HG03442 (cell line): ENCODE data around the gene MESP2.

Experiments
- ATAC-seq: cut with Tn5 transposase; IDR thresholded peaks from one replicate; pipeline ENCODE4 v1.9.1; 2021; ENCODE audit warnings: mild to moderate bottlenecking, moderate library complexity; ENCODE audit not compliant: unreplicated experiment

Gene MESP2

DNA sequence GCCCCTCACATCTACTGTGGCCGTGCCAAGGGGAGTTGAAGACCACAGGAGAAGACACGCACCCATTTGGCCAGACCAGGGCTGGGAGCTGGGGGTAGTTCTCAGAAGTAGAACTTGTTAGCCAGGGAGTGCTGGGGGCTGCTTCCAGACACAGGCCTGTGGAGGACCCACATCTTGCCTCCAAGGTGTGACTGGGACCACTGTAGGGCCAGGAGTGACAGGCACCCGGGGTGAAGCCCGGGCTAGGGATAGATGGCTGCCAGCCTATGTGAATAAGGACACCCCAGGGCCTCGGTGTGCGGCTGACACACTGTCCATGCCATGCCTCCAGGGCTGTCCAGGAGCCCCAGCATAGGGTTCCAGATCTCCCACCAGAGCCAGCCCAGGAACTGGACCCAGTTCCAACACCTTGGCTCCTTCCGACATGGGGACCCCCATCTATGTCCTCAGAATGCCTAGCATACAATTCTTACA is 36.8 kb downstream of the MESP2 start:
- no peak for ATAC-seq

DNA sequence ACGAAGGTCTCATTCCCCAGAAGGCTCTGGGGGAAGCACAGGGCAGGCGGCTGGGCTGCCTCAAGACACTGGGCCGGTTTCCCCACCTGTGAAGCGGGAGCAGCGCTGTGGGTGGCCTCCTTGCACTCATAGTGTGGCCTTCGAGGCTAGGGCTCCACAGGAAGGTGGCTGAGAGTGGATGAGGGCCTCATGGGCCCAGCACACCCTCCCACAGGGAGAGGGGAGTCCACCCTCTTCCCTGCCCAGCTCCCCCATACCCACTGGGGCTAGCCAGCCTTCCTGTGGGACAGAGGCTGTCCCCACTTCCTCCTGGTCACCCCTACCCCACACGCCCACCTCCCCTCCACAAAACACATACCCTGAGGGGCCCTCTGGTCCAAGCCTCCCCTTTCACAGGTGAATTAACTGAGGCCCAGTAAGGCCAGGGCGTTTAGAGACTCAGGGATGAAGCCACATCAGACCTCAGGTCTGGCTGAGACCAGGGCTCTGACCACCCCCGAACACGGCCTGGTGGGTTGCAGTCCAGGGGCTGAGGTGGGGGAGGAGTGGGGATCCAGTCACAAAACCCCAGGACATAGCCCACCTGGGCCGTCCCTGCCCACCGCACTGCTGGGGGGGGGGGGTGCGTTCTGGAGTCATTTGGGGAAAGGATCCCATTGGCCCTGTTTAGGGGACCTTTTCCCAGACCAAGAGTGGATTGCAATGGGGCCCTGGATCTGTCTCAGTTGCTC is 37.4 kb downstream of the MESP2 start:
- ATAC-seq: no peak

DNA sequence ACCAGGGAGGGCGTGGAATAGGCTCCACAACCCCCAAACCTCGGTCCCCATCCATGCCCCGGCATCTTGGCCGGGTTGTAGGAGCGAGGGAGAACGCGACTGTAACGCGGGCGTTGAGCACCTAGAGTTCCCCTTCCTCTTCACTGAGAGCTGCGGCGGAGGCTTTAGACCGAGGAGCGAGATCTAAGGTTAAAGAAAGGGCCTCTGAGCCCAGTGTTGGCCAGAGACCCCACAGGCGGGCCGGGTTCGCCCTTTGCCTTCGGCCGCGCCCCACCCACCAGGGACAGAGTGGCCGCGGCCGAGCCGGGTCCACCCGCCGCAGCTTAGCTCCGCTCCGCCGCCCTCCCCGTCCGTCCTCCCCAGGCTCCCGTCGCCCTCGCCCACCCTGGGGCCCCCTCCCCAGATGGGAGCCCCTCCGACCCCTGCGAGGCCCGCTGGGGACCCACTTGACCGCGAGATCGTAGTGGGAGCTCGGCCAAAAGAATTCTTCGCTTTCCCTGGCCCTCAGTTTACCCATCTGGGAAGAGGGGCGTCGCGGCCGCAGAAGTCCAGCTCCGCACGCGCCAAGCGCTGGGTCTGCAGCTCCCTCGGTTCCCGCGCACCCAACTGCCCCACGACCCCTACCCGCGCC is 38.1 kb downstream of the MESP2 start:
- ATAC-seq: no peak

DNA sequence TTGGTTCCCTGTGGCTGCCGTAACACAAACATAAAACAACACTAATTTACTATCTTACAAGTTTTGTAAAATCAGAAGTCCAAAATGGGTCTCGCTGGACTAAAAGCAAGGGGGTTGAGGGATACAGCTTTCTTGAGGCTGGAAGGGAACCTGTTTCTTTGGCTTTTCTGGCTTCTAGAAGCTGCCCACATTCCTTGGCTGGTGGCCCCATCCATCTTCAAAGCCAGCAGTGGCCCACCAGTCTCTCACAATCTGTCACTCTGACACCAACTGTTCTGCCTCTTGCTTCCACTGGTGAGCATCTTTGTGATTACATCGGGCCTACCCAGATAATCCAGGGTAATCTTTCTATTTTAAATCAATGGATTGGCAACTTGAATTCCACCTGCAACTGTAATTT is 39.6 kb downstream of the MESP2 start:
- ATAC-seq: no peak

DNA sequence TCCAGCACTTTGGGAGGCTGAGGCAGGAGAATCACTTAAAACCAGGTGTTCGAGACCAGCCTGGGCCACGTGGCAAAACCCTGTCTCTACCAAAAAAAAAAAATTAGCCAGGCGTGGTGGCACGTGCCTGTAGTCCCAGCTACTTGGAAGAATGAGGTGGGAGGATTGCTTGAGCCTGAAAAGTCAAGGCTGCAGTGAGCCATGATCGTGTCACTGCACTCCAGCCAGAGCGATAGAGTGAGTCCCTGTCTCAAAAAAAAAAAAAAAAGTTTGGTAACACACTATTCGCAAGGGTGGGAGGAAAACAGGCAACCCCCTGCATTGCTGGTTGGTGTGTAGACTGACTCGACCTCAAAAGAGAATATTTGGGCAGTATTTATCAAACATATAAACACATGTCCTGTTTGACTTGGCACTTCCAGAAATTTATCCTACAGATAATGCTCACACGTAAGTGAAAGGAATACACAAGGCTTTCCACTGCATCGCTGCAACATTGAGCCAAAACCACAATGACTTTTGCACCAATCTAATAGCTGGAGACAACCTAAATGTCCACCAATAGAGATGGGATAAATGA is 41.7 kb downstream of the MESP2 start:
- no peak for ATAC-seq

- no peak for ATAC-seq
Observed at GRCh38 chr15:89818287-89818686, 42.2 kb downstream of the MESP2 start.

DNA sequence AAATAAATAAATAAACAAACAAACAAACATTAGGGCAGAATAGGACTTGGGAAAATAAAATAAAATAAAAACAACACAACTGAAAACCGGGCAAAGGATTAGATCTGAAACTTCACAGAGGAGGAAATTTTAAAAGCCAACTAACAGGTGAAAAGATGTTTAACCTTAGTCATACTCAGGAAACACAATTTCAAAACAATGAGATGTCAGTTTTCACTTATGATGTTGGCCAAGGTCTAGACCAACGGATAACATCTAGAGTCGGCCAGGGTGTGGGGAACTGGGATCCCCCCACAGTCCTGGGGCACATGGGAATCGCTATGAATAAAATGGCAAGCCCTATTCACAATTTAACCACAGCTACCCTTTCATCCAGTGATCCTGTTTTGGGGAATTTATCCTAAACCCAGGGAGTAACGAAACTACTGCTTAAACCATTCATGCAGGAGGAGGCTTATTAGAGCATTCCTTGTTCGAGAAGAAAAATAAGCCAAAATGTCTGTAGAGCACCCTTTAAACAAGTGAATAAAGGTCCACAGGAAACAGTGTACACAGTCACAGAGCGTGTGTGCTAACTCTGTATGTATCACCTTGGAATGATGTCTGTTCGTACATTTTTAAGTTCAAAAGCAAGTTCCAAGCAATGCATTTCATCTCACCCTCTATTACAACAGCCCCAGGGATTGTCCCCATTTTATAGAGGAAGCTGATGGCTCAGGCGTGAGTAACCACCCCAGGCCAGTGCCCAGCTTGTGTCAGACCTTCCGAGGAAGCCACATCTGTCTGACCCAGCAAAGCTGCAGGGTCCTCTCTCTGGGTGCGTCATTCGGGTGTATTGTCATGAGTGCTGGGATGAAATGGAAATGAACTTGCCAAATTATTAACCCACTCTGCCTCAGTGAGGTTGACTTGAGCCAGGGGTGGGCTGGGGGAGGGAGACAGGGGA is 44.8 kb downstream of the MESP2 start:
- ATAC-seq: no peak

GRCh38 chr15:89822026-89822425 is 45.9 kb downstream of the MESP2 start:
- no peak for ATAC-seq

- ATAC-seq: no peak
Observed at GRCh38 chr15:89822611-89822950, 46.4 kb downstream of the MESP2 start.

GRCh38 chr15:89822951-89823711 is 47.0 kb downstream of the MESP2 start:
- ATAC-seq: no peak

GRCh38 chr15:89823836-89824606 is 47.9 kb downstream of the MESP2 start:
- ATAC-seq: no peak

DNA sequence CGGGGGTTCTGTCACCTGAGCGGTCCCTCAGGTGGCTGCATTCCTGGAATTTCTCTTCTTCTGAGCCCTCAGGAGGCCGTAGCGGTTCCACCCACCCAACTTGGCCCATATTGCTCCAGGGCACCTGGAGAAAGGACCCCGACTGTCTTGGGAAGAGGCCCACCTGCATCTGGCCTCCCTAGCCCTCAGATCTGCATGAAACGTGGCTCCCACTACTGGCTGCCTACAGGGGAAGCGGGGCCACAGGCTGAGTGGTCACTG is 48.4 kb downstream of the MESP2 start:
- no peak for ATAC-seq

- no peak for ATAC-seq
Observed at GRCh38 chr15:89825271-89825940, 49.3 kb downstream of the MESP2 start.

DNA sequence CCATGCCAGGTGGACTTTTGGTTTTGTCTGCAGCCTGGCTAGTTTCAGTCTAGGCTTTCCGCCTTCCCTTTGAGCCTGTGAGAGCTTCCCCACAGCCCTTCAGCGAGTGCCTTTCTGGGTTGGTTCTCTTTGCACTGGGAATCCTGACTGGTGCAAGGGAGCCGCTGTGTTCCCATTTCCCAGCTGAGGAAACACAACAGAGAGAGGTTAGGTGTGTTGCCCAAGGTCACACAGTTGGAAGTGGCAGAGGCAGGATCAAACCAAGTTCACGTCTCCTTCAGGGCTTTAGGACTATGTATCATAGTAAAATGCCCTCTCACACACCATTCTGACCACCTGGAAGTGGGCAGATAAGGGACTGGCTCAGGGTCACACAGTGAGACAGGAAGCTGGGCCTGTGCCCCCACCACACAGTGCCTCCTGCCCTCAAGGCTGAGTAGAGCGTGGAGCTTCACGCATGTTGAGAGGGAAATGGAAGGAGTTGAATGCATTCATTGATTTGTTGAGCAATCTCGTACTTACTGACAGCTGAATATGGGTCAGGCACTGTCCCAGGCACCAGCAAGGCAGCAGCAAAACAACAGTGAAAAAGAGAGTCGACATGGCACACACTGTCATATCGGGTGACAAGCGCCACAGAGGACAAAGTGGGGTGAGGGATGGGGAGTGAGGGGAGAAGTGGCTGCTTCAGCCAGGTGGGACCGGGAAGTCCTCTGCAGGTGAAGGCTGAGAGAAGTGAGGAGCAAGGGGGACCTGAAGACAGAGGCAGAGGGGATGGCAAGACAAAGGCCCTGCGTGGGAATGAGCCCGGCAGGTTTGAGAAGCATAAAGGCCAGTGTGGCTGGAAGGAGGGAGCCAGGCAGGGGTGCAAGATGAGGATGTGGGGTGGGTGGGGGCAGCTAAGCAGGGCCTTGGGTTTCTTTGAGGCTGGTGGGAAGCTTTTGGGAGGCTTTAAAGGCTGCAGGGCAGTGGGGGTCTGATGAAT is 50.8 kb downstream of the MESP2 start:
- no peak for ATAC-seq

DNA sequence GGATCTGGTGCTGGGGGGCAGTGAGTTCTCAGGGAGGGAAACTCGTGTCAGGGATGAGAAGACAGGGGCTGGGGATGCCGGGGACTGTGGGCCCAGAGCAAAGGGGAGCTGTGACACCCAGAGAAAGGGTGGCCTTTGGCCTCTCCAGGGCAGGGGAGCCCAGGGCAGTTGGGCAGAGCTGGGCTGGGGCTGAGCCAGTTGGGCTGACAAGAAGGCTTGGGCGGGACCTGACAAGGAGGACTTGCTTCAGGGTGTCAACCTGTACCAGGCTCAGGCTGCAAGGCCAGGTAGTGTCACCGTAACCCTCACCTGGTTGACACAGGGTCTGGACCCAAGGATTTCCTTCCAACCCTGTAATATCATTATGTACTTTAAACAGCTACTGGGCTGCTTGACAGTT is 51.7 kb downstream of the MESP2 start:
- ATAC-seq: no peak
